Activated naive CD4-positive, alpha-beta T cell treated with anti-CD3 and anti-CD28 coated beads, Interleukin-2, amount 10 ng/mL, durations not matched to agents 7 days and 5 days (primary cell): ENCODE results near the gene ATP6V0A4.
"Not testable (repeated sequence)": the region's sequence is repeated elsewhere in the genome, so short reads cannot be mapped to it uniquely, and the experiment has no call there.

Experiments
- CTCF ChIA-PET: fragments of 350-600 bp; sonication (Branson Sonifier 250); formaldehyde crosslinking; loops from one replicate; lab custom pipeline; 2021; ENCODE audit warnings: antibody characterized with exemption; lab: Charles Lee
- DNase-seq: peaks from one replicate; pipeline ENCODE4 v3.0.0-alpha.2; 2020
- H3K27ac Mint-ChIP-seq: one replicate; pipeline ENCODE4 v1.8.0; 2021; ENCODE audit warnings: mild to moderate bottlenecking, moderate library complexity, mixed read lengths
- H3K27me3 Mint-ChIP-seq: one replicate; pipeline ENCODE4 v1.8.0; 2021; ENCODE audit warnings: mild to moderate bottlenecking, mixed read lengths
- H3K36me3 Mint-ChIP-seq: one replicate; pipeline ENCODE4 v1.8.0; 2021; ENCODE audit warnings: mixed read lengths
- H3K4me1 Mint-ChIP-seq: one replicate; pipeline ENCODE4 v1.8.0; 2021; ENCODE audit warnings: mixed read lengths
- H3K4me3 Mint-ChIP-seq: one replicate; pipeline ENCODE4 v1.8.0; 2021; ENCODE audit warnings: mild to moderate bottlenecking, moderate library complexity, mixed read lengths
- H3K9me3 Mint-ChIP-seq: one replicate; pipeline ENCODE4 v1.8.0; 2021; ENCODE audit warnings: mixed read lengths

The ATP6V0A4 gene

GRCh38 chr7:138822867-138823535 lies 25.0 kb upstream of the ATP6V0A4 start:
- CTCF ChIA-PET, result no interaction called here

GRCh38 chr7:138821912-138822311 lies 23.9 kb upstream of the ATP6V0A4 start:
- CTCF ChIA-PET, result no interaction called here
- Mint-ChIP-seq H3K36me3 (no peaks in the 10 kb centered on the region), H3K4me1 (peaks cover 14% of the 10 kb centered on the region), H3K4me3 (no peak overlapping the region), H3K9me3 (no peaks in the 10 kb centered on the region), H3K27me3 (no peaks in the 10 kb centered on the region), H3K27ac (no peak overlapping the region)
- no peak for DNase-seq

More at GRCh38 chr7:138822867-138823535, 25.0 kb upstream of the ATP6V0A4 start:
- Mint-ChIP-seq H3K9me3 (no peaks in the 10 kb centered on the region), H3K36me3 (no peaks in the 10 kb centered on the region), H3K27me3 (no peaks in the 10 kb centered on the region), H3K4me1 (peaks cover 13% of the 10 kb centered on the region), H3K4me3 (no peak overlapping the region), H3K27ac (no peak overlapping the region)
- no peak for DNase-seq

GRCh38 chr7:138819625-138820024 lies 21.6 kb upstream of the ATP6V0A4 start:
- CTCF ChIA-PET, result no interaction called here
- Mint-ChIP-seq H3K27me3 (no peaks in the 10 kb centered on the region), H3K27ac (no peak overlapping the region), H3K9me3 (no peaks in the 10 kb centered on the region), H3K4me3 (no peak overlapping the region), H3K36me3 (peaks cover 2% of the 10 kb centered on the region), H3K4me1 (peaks cover 16% of the 10 kb centered on the region)
- no peak for DNase-seq

GRCh38 chr7:138816650-138817049 lies 18.7 kb upstream of the ATP6V0A4 start:
- peaks cover 38% of the 10 kb centered on the region for H3K4me1 Mint-ChIP-seq
- H3K36me3 Mint-ChIP-seq, result peaks cover 2% of the 10 kb centered on the region
- H3K9me3 Mint-ChIP-seq, result no peaks in the 10 kb centered on the region
- no peak overlapping the region for H3K27ac Mint-ChIP-seq
- no peak overlapping the region for H3K4me3 Mint-ChIP-seq
- CTCF ChIA-PET, result no interaction called here
- no peaks in the 10 kb centered on the region for H3K27me3 Mint-ChIP-seq
- DNase-seq, result no peak

- Mint-ChIP-seq H3K9me3 (peaks cover 1% of the 10 kb centered on the region), H3K27me3 (no peaks in the 10 kb centered on the region), H3K4me1 (peaks cover 38% of the 10 kb centered on the region), H3K36me3 (peaks cover 2% of the 10 kb centered on the region), H3K4me3 (peak overlapping the region; percentile 9), H3K27ac (no peak overlapping the region)
- CTCF ChIA-PET, result interaction anchor here (0.7 kb wide), 1 partner anchor 859 kb away, joined by 3 read pairs; no protein-coding TSS in a partner anchor
- no peak for DNase-seq
These were observed 16.9 kb upstream of the ATP6V0A4 start for GRCh38 chr7:138814816-138815332.

- H3K27me3 Mint-ChIP-seq, result no peaks in the 10 kb centered on the region
- H3K4me1 Mint-ChIP-seq, result peaks cover 38% of the 10 kb centered on the region
- H3K27ac Mint-ChIP-seq, result peak overlapping the region; percentile 64
- no peak overlapping the region for H3K4me3 Mint-ChIP-seq
- peaks cover 2% of the 10 kb centered on the region for H3K36me3 Mint-ChIP-seq
- peaks cover 1% of the 10 kb centered on the region for H3K9me3 Mint-ChIP-seq
- CTCF ChIA-PET, result interaction anchor here (0.6 to 1.0 kb wide), 2 partner anchors 51 to 77 kb away, joined by 3 to 4 read pairs; no protein-coding TSS in a partner anchor
- peak; percentile 24 for DNase-seq
These were observed 15.9 kb upstream of the ATP6V0A4 start for GRCh38 chr7:138813945-138814344.

- H3K4me1 Mint-ChIP-seq, result peaks cover 32% of the 10 kb centered on the region
- H3K4me3 Mint-ChIP-seq, CTCF ChIA-PET, H3K27ac Mint-ChIP-seq, H3K9me3 Mint-ChIP-seq, H3K27me3 Mint-ChIP-seq, DNase-seq, H3K36me3 Mint-ChIP-seq: not testable (repeated sequence)
These were observed 13.3 kb upstream of the ATP6V0A4 start for GRCh38 chr7:138811327-138811726.

GRCh38 chr7:138809346-138809745 lies 11.3 kb upstream of the ATP6V0A4 start:
- no peaks in the 10 kb centered on the region for H3K27me3 Mint-ChIP-seq
- CTCF ChIA-PET, result no interaction called here
- peaks cover 7% of the 10 kb centered on the region for H3K9me3 Mint-ChIP-seq
- H3K27ac Mint-ChIP-seq, result no peak overlapping the region
- H3K4me1 Mint-ChIP-seq, result peaks cover 19% of the 10 kb centered on the region
- no peaks in the 10 kb centered on the region for H3K36me3 Mint-ChIP-seq
- no peak overlapping the region for H3K4me3 Mint-ChIP-seq
- no peak for DNase-seq

GRCh38 chr7:138804618-138805017 lies 6.6 kb upstream of the ATP6V0A4 start:
- H3K9me3 Mint-ChIP-seq, result peaks cover 5% of the 10 kb centered on the region

GRCh38 chr7:138802706-138803105 lies 4.7 kb upstream of the ATP6V0A4 start:
- peaks cover 15% of the 10 kb centered on the region for H3K27me3 Mint-ChIP-seq
- H3K9me3 Mint-ChIP-seq, result peaks cover 3% of the 10 kb centered on the region
- DNase-seq, result no peak
- no peak overlapping the region for H3K4me3 Mint-ChIP-seq
- peaks cover 12% of the 10 kb centered on the region for H3K4me1 Mint-ChIP-seq
- CTCF ChIA-PET, result no interaction called here
- no peaks in the 10 kb centered on the region for H3K36me3 Mint-ChIP-seq
- H3K27ac Mint-ChIP-seq, result no peak overlapping the region

More at GRCh38 chr7:138804618-138805017, 6.6 kb upstream of the ATP6V0A4 start:
- CTCF ChIA-PET, result no interaction called here
- Mint-ChIP-seq H3K27ac (no peak overlapping the region), H3K4me1 (no peaks in the 10 kb centered on the region), H3K36me3 (no peaks in the 10 kb centered on the region), H3K27me3 (peaks cover 9% of the 10 kb centered on the region), H3K4me3 (no peak overlapping the region)
- DNase-seq, result no peak

- no peak for DNase-seq
- H3K9me3 Mint-ChIP-seq, result peaks cover 6% of the 10 kb centered on the region
- H3K27ac Mint-ChIP-seq, result no peak overlapping the region
- peaks cover 15% of the 10 kb centered on the region for H3K27me3 Mint-ChIP-seq
- H3K4me1 Mint-ChIP-seq, result peaks cover 24% of the 10 kb centered on the region
- CTCF ChIA-PET, result no interaction called here
- no peak overlapping the region for H3K4me3 Mint-ChIP-seq
- peaks cover 6% of the 10 kb centered on the region for H3K36me3 Mint-ChIP-seq
These were observed 3.3 kb upstream of the ATP6V0A4 start for GRCh38 chr7:138801256-138801655.

- Mint-ChIP-seq H3K4me1 (peaks cover 28% of the 10 kb centered on the region), H3K9me3 (peaks cover 6% of the 10 kb centered on the region), H3K27me3 (peaks cover 15% of the 10 kb centered on the region), H3K36me3 (peaks cover 6% of the 10 kb centered on the region), H3K4me3 (no peak overlapping the region), H3K27ac (no peak overlapping the region)
- CTCF ChIA-PET, result no interaction called here
- no peak for DNase-seq
These were observed 1.5 kb upstream of the ATP6V0A4 start for GRCh38 chr7:138799336-138800000.

- Mint-ChIP-seq H3K27me3 (peaks cover 11% of the 10 kb centered on the region), H3K4me3 (no peak overlapping the region), H3K27ac (no peak overlapping the region), H3K4me1 (peaks cover 28% of the 10 kb centered on the region), H3K9me3 (peaks cover 6% of the 10 kb centered on the region), H3K36me3 (peaks cover 6% of the 10 kb centered on the region)
- CTCF ChIA-PET, result no interaction called here
- no peak for DNase-seq
These were observed 840 bp upstream of the ATP6V0A4 start for GRCh38 chr7:138798836-138799235.

- CTCF ChIA-PET, H3K4me3 Mint-ChIP-seq, H3K27ac Mint-ChIP-seq, H3K36me3 Mint-ChIP-seq, H3K27me3 Mint-ChIP-seq, H3K9me3 Mint-ChIP-seq, DNase-seq: not testable (repeated sequence)
- peaks cover 28% of the 10 kb centered on the region for H3K4me1 Mint-ChIP-seq
These were observed 950 bp downstream of the ATP6V0A4 start for GRCh38 chr7:138797046-138797445.
